ENCODE measurements around the gene RGS5. TPM values are rescaled to one million over a fixed set of nuclear protein-coding genes. Genes with fewer than 3 reads are reported as not detected.

Gene RGS5
- total RNA-seq, 4 donors from 2014 or later = 7.0 to 32.9 (median 21.8) TPM

DNA sequence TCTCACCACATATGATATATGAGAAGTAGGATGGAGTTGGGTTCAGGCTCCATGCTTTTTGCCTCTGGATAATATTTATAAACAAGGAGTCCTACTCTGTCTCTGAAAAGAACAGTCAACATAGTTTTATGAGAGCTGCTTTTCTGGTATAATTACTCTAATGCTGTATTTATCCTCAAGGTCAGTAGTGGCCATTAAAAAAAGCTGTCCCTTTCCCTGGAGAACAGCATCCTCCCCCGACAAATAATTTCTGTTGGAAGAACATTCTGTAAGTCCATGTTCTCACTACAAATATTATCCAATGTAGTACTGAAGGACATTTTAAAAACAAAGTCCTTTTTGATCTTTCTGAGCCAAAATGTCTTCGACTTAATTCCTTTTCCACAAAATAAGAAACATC, 9.0 kb upstream of the RGS5 start:
- DNase-seq (ENCODE audit: low spot score in 2 of 2) = no peak
- no peaks in the 10 kb centered on the region for H3K36me3 ChIP-seq
- 81% methylated on average over 2 of the region's 2 CpGs for WGBS
- no peak overlapping the region for H3K4me3 ChIP-seq
- no peak for TF ChIP-seq POLR2A (IDR thresholded peaks at IDR 0.05)
- no peak for TF ChIP-seq EP300 (IDR thresholded peaks at IDR 0.05)
- TF ChIP-seq, protein P1, sequence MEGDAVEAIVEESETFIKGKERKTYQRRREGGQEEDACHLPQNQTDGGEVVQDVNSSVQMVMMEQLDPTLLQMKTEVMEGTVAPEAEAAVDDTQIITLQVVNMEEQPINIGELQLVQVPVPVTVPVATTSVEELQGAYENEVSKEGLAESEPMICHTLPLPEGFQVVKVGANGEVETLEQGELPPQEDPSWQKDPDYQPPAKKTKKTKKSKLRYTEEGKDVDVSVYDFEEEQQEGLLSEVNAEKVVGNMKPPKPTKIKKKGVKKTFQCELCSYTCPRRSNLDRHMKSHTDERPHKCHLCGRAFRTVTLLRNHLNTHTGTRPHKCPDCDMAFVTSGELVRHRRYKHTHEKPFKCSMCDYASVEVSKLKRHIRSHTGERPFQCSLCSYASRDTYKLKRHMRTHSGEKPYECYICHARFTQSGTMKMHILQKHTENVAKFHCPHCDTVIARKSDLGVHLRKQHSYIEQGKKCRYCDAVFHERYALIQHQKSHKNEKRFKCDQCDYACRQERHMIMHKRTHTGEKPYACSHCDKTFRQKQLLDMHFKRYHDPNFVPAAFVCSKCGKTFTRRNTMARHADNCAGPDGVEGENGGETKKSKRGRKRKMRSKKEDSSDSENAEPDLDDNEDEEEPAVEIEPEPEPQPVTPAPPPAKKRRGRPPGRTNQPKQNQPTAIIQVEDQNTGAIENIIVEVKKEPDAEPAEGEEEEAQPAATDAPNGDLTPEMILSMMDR (IDR thresholded peaks at IDR 0.05) = no peak
- TF ChIP-seq POLR2AphosphoS5 (IDR thresholded peaks at IDR 0.05) = no peak
- no peaks in the 10 kb centered on the region for H3K4me1 ChIP-seq
- H3K9me3 ChIP-seq = no peaks in the 10 kb centered on the region
- H3K27ac ChIP-seq = no peak overlapping the region
- H3K27me3 ChIP-seq = no peaks in the 10 kb centered on the region

DNA sequence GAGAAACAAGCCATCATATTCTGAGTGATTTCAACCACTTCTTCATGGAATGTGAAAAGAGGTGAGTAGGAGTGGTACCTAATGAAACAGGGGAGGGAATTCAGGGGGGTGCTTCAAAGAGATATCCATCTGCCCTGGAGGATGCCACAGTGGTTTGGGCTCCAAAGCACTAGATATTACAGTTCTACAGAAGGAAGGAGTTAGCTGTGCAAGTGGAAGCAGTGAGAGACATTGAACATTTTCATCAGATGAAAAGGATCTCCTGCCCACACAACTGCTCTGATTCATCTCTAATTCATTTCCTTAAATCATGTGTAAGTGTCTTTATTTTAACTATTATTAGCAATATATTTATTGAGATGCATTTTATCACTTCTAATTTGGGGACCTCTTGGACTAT, 2.8 kb upstream of the RGS5 start:
- H3K27me3 ChIP-seq = no peaks in the 10 kb centered on the region
- no peaks in the 10 kb centered on the region for H3K9me3 ChIP-seq
- TF ChIP-seq, protein P1 (IDR thresholded peaks at IDR 0.05) = no peak
- no peak for TF ChIP-seq POLR2AphosphoS5 (IDR thresholded peaks at IDR 0.05)
- TF ChIP-seq POLR2A (IDR thresholded peaks at IDR 0.05) = no peak
- TF ChIP-seq EP300 (IDR thresholded peaks at IDR 0.05) = no peak
- no peak for DNase-seq (ENCODE audit: low spot score in 2 of 2)
- no peaks in the 10 kb centered on the region for H3K36me3 ChIP-seq
- no peaks in the 10 kb centered on the region for H3K4me1 ChIP-seq
- H3K4me3 ChIP-seq = no peak overlapping the region
- no peak overlapping the region for H3K27ac ChIP-seq

DNA sequence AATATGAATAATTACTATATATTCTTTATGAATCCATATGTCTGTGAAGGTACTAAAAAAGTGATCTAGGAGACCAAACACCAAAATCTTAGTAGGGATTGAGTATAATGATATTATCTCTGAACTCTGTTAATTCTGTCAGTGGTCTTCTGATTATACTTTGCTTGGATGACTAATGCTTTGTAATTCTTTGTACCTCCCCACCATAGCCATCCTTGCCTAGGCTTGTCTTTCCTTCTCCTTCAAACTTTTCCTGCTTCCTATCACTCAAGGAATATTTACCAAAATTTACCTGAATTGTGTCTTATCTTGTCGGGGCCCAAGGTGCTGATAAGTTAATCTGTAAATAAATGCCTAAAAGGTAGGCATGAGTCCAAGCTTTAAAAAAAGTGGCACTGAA, 845 bp upstream of the RGS5 start:
- no peak overlapping the region for H3K27ac ChIP-seq
- no peaks in the 10 kb centered on the region for H3K36me3 ChIP-seq

DNA sequence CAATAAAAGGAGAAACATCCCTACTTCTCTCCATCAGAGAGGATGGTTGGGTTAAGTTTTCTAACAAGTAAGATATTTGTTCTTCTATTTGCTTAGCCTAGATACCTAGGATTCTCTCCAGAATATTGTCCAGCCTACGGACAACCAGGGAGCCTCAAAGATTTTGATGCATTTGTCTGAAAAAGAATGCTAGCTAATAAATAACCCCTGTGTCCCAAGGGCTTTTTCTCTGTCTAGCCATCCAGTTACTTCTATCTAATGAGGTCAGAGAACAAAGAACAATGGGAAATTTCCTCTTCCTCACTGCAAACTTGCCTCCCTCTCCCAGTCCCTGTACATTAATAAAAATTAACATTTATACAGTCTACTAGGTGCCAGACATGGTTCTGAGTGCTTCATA, 810 bp downstream of the RGS5 start:
- TF ChIP-seq POLR2A (IDR thresholded peaks at IDR 0.05) = no peak
- TF ChIP-seq EP300 (IDR thresholded peaks at IDR 0.05) = no peak
- TF ChIP-seq POLR2AphosphoS5 (IDR thresholded peaks at IDR 0.05) = no peak
- TF ChIP-seq, protein P1 (IDR thresholded peaks at IDR 0.05) = no peak
- no peak overlapping the region for H3K4me3 ChIP-seq
- WGBS = 58% methylated on average over 1 of the region's 1 CpG
- DNase-seq (ENCODE audit: low spot score in 2 of 2) = no peak
- H3K9me3 ChIP-seq = no peaks in the 10 kb centered on the region
- H3K27me3 ChIP-seq = no peaks in the 10 kb centered on the region
- H3K27ac ChIP-seq = no peak overlapping the region
- H3K4me1 ChIP-seq = no peaks in the 10 kb centered on the region
- no peaks in the 10 kb centered on the region for H3K36me3 ChIP-seq

More for the DNA sequence above, 845 bp upstream of the RGS5 start:
- Histone ChIP-seq H3K9me3 (no peaks in the 10 kb centered on the region), H3K4me3 (no peak overlapping the region), H3K4me1 (no peaks in the 10 kb centered on the region), H3K27me3 (no peaks in the 10 kb centered on the region)
- TF ChIP-seq EP300 (IDR thresholded peaks at IDR 0.05) (no peak), POLR2AphosphoS5 (IDR thresholded peaks at IDR 0.05) (no peak), POLR2A (IDR thresholded peaks at IDR 0.05) (no peak)
- TF ChIP-seq, protein P1 (IDR thresholded peaks at IDR 0.05) = no peak
- no peak for DNase-seq (ENCODE audit: low spot score in 2 of 2)
- WGBS = 55% methylated on average over 1 of the region's 1 CpG

DNA sequence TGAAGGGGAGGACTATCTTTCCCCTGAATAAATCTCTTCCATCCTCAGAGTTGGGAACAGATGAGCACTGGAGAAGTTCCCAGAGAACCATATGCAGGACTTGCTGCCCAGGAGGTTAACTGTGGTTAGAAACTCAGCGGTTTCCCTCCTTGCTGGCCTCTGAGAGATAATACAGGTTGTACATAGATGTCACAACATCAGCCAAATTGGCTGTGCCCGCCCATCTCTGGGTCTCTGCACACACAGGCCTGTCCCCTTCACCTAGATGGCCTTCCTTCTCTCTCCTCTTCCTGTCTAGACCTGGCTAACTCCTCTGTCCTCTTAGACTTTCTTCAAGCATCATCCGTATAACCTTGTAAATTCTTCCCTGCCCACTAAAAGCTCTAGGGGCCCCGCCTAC, 5.7 kb downstream of the RGS5 start:
- H3K27ac ChIP-seq = no peak overlapping the region
- TF ChIP-seq, protein P1 (IDR thresholded peaks at IDR 0.05) = no peak
- TF ChIP-seq EP300 (IDR thresholded peaks at IDR 0.05) (no peak), POLR2AphosphoS5 (IDR thresholded peaks at IDR 0.05) (no peak), POLR2A (IDR thresholded peaks at IDR 0.05) (no peak)
- WGBS = 86% methylated on average over 4 of the region's 4 CpGs

More for the DNA sequence above, 5.7 kb downstream of the RGS5 start:
- no peaks in the 10 kb centered on the region for H3K9me3 ChIP-seq
- no peaks in the 10 kb centered on the region for H3K27me3 ChIP-seq
- no peak overlapping the region for H3K4me3 ChIP-seq
- DNase-seq (ENCODE audit: low spot score in 2 of 2) = no peak
- no peaks in the 10 kb centered on the region for H3K4me1 ChIP-seq
- no peaks in the 10 kb centered on the region for H3K36me3 ChIP-seq

Measured in suprapubic skin (tissue), 4 donors.